Measurements from ENCODE around the gene UCHL3. TPM values are rescaled to one million over a fixed set of nuclear protein-coding genes. Genes with fewer than 3 reads are reported as not detected.

The UCHL3 gene
- total and polyA plus RNA-seq, 2 of the 8 experiments (the other 6 are each of a cell fraction or from before 2014, with no cell fraction given), result 33.0 to 61.1 TPM

DNA sequence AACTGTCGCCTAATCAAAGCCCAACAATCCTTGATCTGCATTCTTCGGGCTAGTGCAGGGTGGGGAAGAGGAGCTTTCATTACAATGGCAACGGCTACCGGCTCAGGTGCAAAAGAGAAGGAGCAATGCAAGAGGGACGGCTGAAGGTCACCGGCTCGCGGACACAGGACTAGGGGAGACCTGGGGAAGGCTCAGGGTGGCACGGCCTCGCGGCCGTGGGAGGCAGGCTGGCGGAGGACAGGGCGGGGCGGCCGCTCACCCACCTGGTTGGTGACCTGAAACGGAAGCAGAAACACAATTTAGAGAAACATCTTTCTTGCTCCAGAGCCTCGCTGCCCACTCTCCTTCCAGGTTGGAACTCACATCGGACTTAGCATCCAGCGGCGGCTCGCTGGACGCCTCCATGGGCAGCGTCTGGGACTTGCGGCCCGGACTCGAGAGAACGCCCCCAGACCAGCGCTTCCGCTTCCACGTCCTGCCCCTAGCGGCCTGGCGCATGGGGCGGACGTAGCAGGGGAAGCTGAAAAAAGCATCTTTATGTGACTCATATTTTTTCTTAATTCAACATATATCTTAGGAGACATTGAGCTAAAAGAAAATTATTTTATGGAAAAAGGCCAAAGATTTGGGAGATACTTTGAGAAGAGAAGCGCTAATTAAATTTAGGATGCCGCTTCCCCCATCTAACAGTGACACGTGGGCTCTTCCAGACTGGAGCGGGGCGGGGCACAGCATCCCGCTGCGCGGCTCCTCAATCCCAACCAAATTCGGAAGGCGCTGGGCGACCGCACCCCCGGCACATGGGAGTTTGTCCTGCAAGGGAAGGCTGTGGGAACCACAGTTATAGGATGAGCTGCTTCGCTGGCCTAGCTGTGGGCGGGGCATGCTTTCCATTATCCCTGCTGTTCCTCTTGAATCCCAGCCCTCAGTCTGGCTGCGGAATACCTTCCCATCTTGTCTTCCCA, 11.9 kb upstream of the UCHL3 start, which contains the start of gene COMMD6 (continued):
- no peak for TF ChIP-seq CTBP2 (IDR thresholded peaks at IDR 0.05; ENCODE audit: borderline replicate concordance, insufficient read depth, insufficient read length, low read length)
- TF ChIP-seq SRF (IDR thresholded peaks at IDR 0.05; ENCODE audit: low read depth, low read length), result 0 out of 2 replicates have a peak, but pooled peaks have one; percentile 10
- peak; percentile 97 for TF ChIP-seq JUND (IDR thresholded peaks at IDR 0.05; ENCODE audit: low read length)
- TF ChIP-seq, protein P1, sequence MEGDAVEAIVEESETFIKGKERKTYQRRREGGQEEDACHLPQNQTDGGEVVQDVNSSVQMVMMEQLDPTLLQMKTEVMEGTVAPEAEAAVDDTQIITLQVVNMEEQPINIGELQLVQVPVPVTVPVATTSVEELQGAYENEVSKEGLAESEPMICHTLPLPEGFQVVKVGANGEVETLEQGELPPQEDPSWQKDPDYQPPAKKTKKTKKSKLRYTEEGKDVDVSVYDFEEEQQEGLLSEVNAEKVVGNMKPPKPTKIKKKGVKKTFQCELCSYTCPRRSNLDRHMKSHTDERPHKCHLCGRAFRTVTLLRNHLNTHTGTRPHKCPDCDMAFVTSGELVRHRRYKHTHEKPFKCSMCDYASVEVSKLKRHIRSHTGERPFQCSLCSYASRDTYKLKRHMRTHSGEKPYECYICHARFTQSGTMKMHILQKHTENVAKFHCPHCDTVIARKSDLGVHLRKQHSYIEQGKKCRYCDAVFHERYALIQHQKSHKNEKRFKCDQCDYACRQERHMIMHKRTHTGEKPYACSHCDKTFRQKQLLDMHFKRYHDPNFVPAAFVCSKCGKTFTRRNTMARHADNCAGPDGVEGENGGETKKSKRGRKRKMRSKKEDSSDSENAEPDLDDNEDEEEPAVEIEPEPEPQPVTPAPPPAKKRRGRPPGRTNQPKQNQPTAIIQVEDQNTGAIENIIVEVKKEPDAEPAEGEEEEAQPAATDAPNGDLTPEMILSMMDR (IDR thresholded peaks at IDR 0.05; ENCODE audit: control extremely low read depth in 1 of 3, insufficient read depth in 1 of 3, low read depth in 1 of 3, low read length in 3 of 3), result no peak
- TF ChIP-seq, protein P2, sequence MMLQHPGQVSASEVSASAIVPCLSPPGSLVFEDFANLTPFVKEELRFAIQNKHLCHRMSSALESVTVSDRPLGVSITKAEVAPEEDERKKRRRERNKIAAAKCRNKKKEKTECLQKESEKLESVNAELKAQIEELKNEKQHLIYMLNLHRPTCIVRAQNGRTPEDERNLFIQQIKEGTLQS (IDR thresholded peaks at IDR 0.05; ENCODE audit: insufficient read depth, low read depth, low read length), result no peak
- no peak for TF ChIP-seq JUN (IDR thresholded peaks at IDR 0.05; ENCODE audit: low read depth, low read length)
- TF ChIP-seq SAP30 (IDR thresholded peaks at IDR 0.05; ENCODE audit: insufficient read depth, insufficient replicate concordance, low read length), result no peak
- TF ChIP-seq EP300 (IDR thresholded peaks at IDR 0.05; ENCODE audit: borderline replicate concordance in 1 of 2, low read depth in 2 of 2, low read length in 2 of 2), result peak in 1 of 2 experiments; percentile 97; a peak in 2 of 3 replicates
- TF ChIP-seq ASH2L (IDR thresholded peaks at IDR 0.05; ENCODE audit: low read length), result peak; percentile 86
- TF ChIP-seq, protein P3, sequence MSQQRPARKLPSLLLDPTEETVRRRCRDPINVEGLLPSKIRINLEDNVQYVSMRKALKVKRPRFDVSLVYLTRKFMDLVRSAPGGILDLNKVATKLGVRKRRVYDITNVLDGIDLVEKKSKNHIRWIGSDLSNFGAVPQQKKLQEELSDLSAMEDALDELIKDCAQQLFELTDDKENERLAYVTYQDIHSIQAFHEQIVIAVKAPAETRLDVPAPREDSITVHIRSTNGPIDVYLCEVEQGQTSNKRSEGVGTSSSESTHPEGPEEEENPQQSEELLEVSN (IDR thresholded peaks at IDR 0.05), result peak; percentile 95
- peak; percentile 87 for TF ChIP-seq KDM4A (IDR thresholded peaks at IDR 0.05; ENCODE audit: low read depth, low read length, severe bottlenecking)
- peak; percentile 75 to 90 for TF ChIP-seq POLR2A (IDR thresholded peaks at IDR 0.05; ENCODE audit: control extremely low read depth in 1 of 2, low read depth in 2 of 2, low read length in 2 of 2)
- TF ChIP-seq TBP (IDR thresholded peaks at IDR 0.05; ENCODE audit: low read depth, low read length), result peak; percentile 80
- no peak for TF ChIP-seq SIRT6 (IDR thresholded peaks at IDR 0.05; ENCODE audit: low read length)
- no peak for TF ChIP-seq POU5F1 (IDR thresholded peaks at IDR 0.05; ENCODE audit: low read depth, low read length)
- no peak for TF ChIP-seq RBBP5 (IDR thresholded peaks at IDR 0.05; ENCODE audit: borderline replicate concordance, low read depth, low read length)
- TF ChIP-seq BRCA1 (IDR thresholded peaks at IDR 0.05; ENCODE audit: low read depth, low read length), result no peak
- TF ChIP-seq CBX8 (IDR thresholded peaks at IDR 0.05; ENCODE audit: borderline replicate concordance, low read depth, low read length), result no peak
- peak; percentile 93 for TF ChIP-seq PHF8 (conservative IDR thresholded peaks at IDR 0.05; ENCODE audit: low read depth, low read length)

All from H1 (cell line).